HAP-1 (cell line): ENCODE measurements around the gene DUOX1.
A peak's percentile ranks its signal among the peaks of the same experiment; 100 is the strongest.

Experiments
- DNase-seq, 2 experiments: peaks; one replicate each; pipeline ENCODE4 v3.0.0-alpha.2; 2016 to 2020; ENCODE audit warnings: low spot score in 2 of 2
- H3K27me3 ChIP-seq: fragments of 250-450 bp; sonication (Bioruptor Pico); 2 replicates; pipeline ENCODE4 v1.5.1; 2020; ENCODE audit warnings: low read depth, mild to moderate bottlenecking, moderate library complexity
- H3K36me3 ChIP-seq: fragments of 250-450 bp; sonication (Bioruptor Pico); replicated peaks from 2 replicates; pipeline ENCODE4 v1.5.1; 2020; ENCODE audit warnings: mild to moderate bottlenecking
- H3K4me1 ChIP-seq: fragments of 250-450 bp; sonication (Bioruptor Pico); 2 replicates; pipeline ENCODE4 v1.5.1; 2020; ENCODE audit warnings: mild to moderate bottlenecking
- H3K4me3 ChIP-seq: fragments of 250-450 bp; sonication (Bioruptor Pico); 2 replicates; pipeline ENCODE4 v1.5.1; 2020; ENCODE audit warnings: mild to moderate bottlenecking, moderate library complexity
- H3K9me3 ChIP-seq: fragments of 250-450 bp; sonication (Bioruptor Pico); 2 replicates; pipeline ENCODE4 v1.5.1; 2020; ENCODE audit warnings: mild to moderate bottlenecking, moderate library complexity
- in situ Hi-C: fragments of 300-500 bp; cut with MboI; formaldehyde crosslinking; loops from 3 replicates; pipeline ENCODE4 v1.14.3; 2020; ENCODE audit warnings: low sequenced_read_pairs, inconsistent platforms, mixed read lengths

The DUOX1 gene

GRCh38 chr15:45167631-45168205 is 37.9 kb downstream of the DUOX1 start:
- Histone ChIP-seq H3K36me3 (no peaks in the 10 kb centered on the region), H3K27me3 (no peaks in the 10 kb centered on the region), H3K9me3 (no peaks in the 10 kb centered on the region), H3K4me3 (no peak overlapping the region; the same call in 1 of the 2 replicates), H3K4me1 (peaks cover 13% of the 10 kb centered on the region)
- DNase-seq, result no peak
- in situ Hi-C loops, result loop anchor here (25.0 kb wide), 1 partner anchor 445 kb away; no protein-coding TSS in a partner anchor

- in situ Hi-C loops, result loop anchor here (25.0 kb wide), 1 partner anchor 444 kb away; no protein-coding TSS in a partner anchor
- Histone ChIP-seq H3K36me3 (no peaks in the 10 kb centered on the region), H3K4me1 (peaks cover 13% of the 10 kb centered on the region), H3K27me3 (no peaks in the 10 kb centered on the region), H3K9me3 (no peaks in the 10 kb centered on the region), H3K4me3 (no peak overlapping the region)
- DNase-seq, result no peak
Observed at GRCh38 chr15:45168286-45168685, 38.5 kb downstream of the DUOX1 start.

- in situ Hi-C loops, result loop anchor here (25.0 kb wide), 1 partner anchor 443 kb away; no protein-coding TSS in a partner anchor
- no peak for DNase-seq
- Histone ChIP-seq H3K4me1 (peaks cover 13% of the 10 kb centered on the region), H3K9me3 (no peaks in the 10 kb centered on the region), H3K4me3 (no peak overlapping the region), H3K27me3 (no peaks in the 10 kb centered on the region), H3K36me3 (no peaks in the 10 kb centered on the region)
Observed at GRCh38 chr15:45168751-45169551, 39.2 kb downstream of the DUOX1 start.

GRCh38 chr15:45169608-45170480 is 40.0 kb downstream of the DUOX1 start:
- Histone ChIP-seq H3K4me3 (no peak overlapping the region), H3K36me3 (no peaks in the 10 kb centered on the region), H3K4me1 (peaks cover 13% of the 10 kb centered on the region), H3K9me3 (no peaks in the 10 kb centered on the region), H3K27me3 (no peaks in the 10 kb centered on the region)
- in situ Hi-C loops, result loop anchor here (25.0 kb wide), 1 partner anchor 442 kb away; no protein-coding TSS in a partner anchor
- DNase-seq, result peak; percentile 67 to 75

GRCh38 chr15:45171912-45172311 is 42.1 kb downstream of the DUOX1 start:
- Histone ChIP-seq H3K4me3 (no peak overlapping the region), H3K4me1 (peaks cover 13% of the 10 kb centered on the region), H3K27me3 (no peaks in the 10 kb centered on the region), H3K9me3 (no peaks in the 10 kb centered on the region), H3K36me3 (no peaks in the 10 kb centered on the region)
- DNase-seq, result no peak
- in situ Hi-C loops, result loop anchor here (25.0 kb wide), 1 partner anchor 440 kb away; no protein-coding TSS in a partner anchor

- Histone ChIP-seq H3K36me3 (no peaks in the 10 kb centered on the region), H3K9me3 (no peaks in the 10 kb centered on the region), H3K4me1 (peaks cover 9% of the 10 kb centered on the region), H3K27me3 (no peaks in the 10 kb centered on the region), H3K4me3 (no peak overlapping the region)
- no peak for DNase-seq
- in situ Hi-C loops, result loop anchor here (25.0 kb wide), 1 partner anchor 438 kb away; no protein-coding TSS in a partner anchor
Observed at GRCh38 chr15:45174069-45174468, 44.3 kb downstream of the DUOX1 start.

- no peaks in the 10 kb centered on the region for H3K9me3 ChIP-seq
- no peaks in the 10 kb centered on the region for H3K36me3 ChIP-seq
- in situ Hi-C loops, result loop anchor here (25.0 kb wide), 1 partner anchor 438 kb away; no protein-coding TSS in a partner anchor
- H3K27me3 ChIP-seq, result no peaks in the 10 kb centered on the region
- H3K4me1 ChIP-seq, result peaks cover 4% of the 10 kb centered on the region
- H3K4me3 ChIP-seq, result no peak overlapping the region
- DNase-seq, result no peak
Observed at GRCh38 chr15:45174577-45174976, 44.8 kb downstream of the DUOX1 start.

GRCh38 chr15:45177285-45177684 is 47.5 kb downstream of the DUOX1 start:
- no peak for DNase-seq
- no peaks in the 10 kb centered on the region for H3K27me3 ChIP-seq
- no peaks in the 10 kb centered on the region for H3K4me1 ChIP-seq
- H3K9me3 ChIP-seq, result no peaks in the 10 kb centered on the region
- H3K36me3 ChIP-seq, result no peaks in the 10 kb centered on the region
- no peak overlapping the region for H3K4me3 ChIP-seq
- in situ Hi-C loops, result no loop called here

GRCh38 chr15:45179221-45179985 is 49.6 kb downstream of the DUOX1 start:
- no peaks in the 10 kb centered on the region for H3K4me1 ChIP-seq
- no peaks in the 10 kb centered on the region for H3K36me3 ChIP-seq
- no peaks in the 10 kb centered on the region for H3K27me3 ChIP-seq
- in situ Hi-C loops, result no loop called here
- no peaks in the 10 kb centered on the region for H3K9me3 ChIP-seq
- H3K4me3 ChIP-seq, result no peak overlapping the region
- peak in 1 of 2 experiments; percentile 62 for DNase-seq

GRCh38 chr15:45180201-45180600 is 50.4 kb downstream of the DUOX1 start:
- Histone ChIP-seq H3K4me3 (no peak overlapping the region), H3K27me3 (no peaks in the 10 kb centered on the region), H3K36me3 (no peaks in the 10 kb centered on the region), H3K9me3 (no peaks in the 10 kb centered on the region), H3K4me1 (no peaks in the 10 kb centered on the region)
- in situ Hi-C loops, result no loop called here
- DNase-seq, result no peak

GRCh38 chr15:45180648-45181436 is 51.0 kb downstream of the DUOX1 start:
- H3K9me3 ChIP-seq, result no peaks in the 10 kb centered on the region
- DNase-seq, result no peak
- H3K36me3 ChIP-seq, result no peaks in the 10 kb centered on the region
- H3K4me1 ChIP-seq, result no peaks in the 10 kb centered on the region
- in situ Hi-C loops, result no loop called here
- H3K4me3 ChIP-seq, result no peak overlapping the region
- H3K27me3 ChIP-seq, result no peaks in the 10 kb centered on the region

GRCh38 chr15:45181491-45182285 is 51.9 kb downstream of the DUOX1 start:
- Histone ChIP-seq H3K4me3 (no peak overlapping the region), H3K4me1 (peaks cover 4% of the 10 kb centered on the region), H3K9me3 (no peaks in the 10 kb centered on the region), H3K36me3 (no peaks in the 10 kb centered on the region), H3K27me3 (no peaks in the 10 kb centered on the region)
- in situ Hi-C loops, result no loop called here
- no peak for DNase-seq
